Measurements from ENCODE around the gene WNT3.
"Not testable (repeated sequence)": the region's sequence is repeated elsewhere in the genome, so short reads cannot be mapped to it uniquely, and the experiment has no call there.

WNT3 gene

GRCh38 chr17:46812624-46813318, 5.7 kb downstream of the WNT3 start:
- DNase-seq, result no peak

- DNase-seq, result peak; percentile 64
Observed at GRCh38 chr17:46811978-46812583, 6.4 kb downstream of the WNT3 start.

GRCh38 chr17:46810837-46811236, 7.7 kb downstream of the WNT3 start:
- no peak for DNase-seq

GRCh38 chr17:46809110-46809571, 9.4 kb downstream of the WNT3 start:
- DNase-seq, result no peak

GRCh38 chr17:46805771-46806170, 12.7 kb downstream of the WNT3 start:
- DNase-seq, result no peak

- no peak for DNase-seq
Observed at GRCh38 chr17:46803544-46803943, 14.9 kb downstream of the WNT3 start.

- no peak for DNase-seq
Observed at GRCh38 chr17:46802800-46803199, 15.7 kb downstream of the WNT3 start.

GRCh38 chr17:46800573-46800972, 17.9 kb downstream of the WNT3 start:
- DNase-seq, result no peak

GRCh38 chr17:46796956-46797530, 21.4 kb downstream of the WNT3 start:
- DNase-seq, result no peak

- DNase-seq, result no peak
Observed at GRCh38 chr17:46796524-46796923, 22.0 kb downstream of the WNT3 start.

- no peak for DNase-seq
Observed at GRCh38 chr17:46796084-46796483, 22.4 kb downstream of the WNT3 start.

- DNase-seq, result peak; percentile 47
Observed at GRCh38 chr17:46795379-46795952, 23.0 kb downstream of the WNT3 start.

- DNase-seq, result no peak
Observed at GRCh38 chr17:46794318-46794717, 24.2 kb downstream of the WNT3 start.

- DNase-seq, result no peak
Observed at GRCh38 chr17:46793541-46793940, 25.0 kb downstream of the WNT3 start.

GRCh38 chr17:46793023-46793422, 25.5 kb downstream of the WNT3 start:
- not testable (repeated sequence) for DNase-seq

GRCh38 chr17:46792071-46792470, 26.4 kb downstream of the WNT3 start:
- no peak for DNase-seq

- DNase-seq, result no peak
Observed at GRCh38 chr17:46791531-46791930, 27.0 kb downstream of the WNT3 start.

GRCh38 chr17:46790216-46790615, 28.3 kb downstream of the WNT3 start:
- no peak for DNase-seq

GRCh38 chr17:46789610-46790009, 28.9 kb downstream of the WNT3 start:
- no peak for DNase-seq

GRCh38 chr17:46788796-46789195, 29.7 kb downstream of the WNT3 start:
- DNase-seq, result no peak

- no peak for DNase-seq
Observed at GRCh38 chr17:46788300-46788699, 30.2 kb downstream of the WNT3 start.

- no peak for DNase-seq
Observed at GRCh38 chr17:46787478-46787877, 31.0 kb downstream of the WNT3 start.

- peak; percentile 15 for DNase-seq
Observed at GRCh38 chr17:46785696-46786095, 32.8 kb downstream of the WNT3 start.
